NOMO-1 treated with dmso at 0.1 percent for 144 hours (cell line): ENCODE results near the gene PRKN.
"Not testable (repeated sequence)": the region's sequence is repeated elsewhere in the genome, so short reads cannot be mapped to it uniquely, and the experiment has no call there.

Experiments
- DNase-seq: peaks from one replicate; lab custom pipeline; 2025; ENCODE audit not compliant: unreplicated experiment; lab: John Stamatoyannopoulos, UW

Gene PRKN

GRCh38 chr6:161832622-161833021 lies 894.9 kb downstream of the PRKN start:
- DNase-seq, result no peak

- no peak for DNase-seq
Observed at GRCh38 chr6:161830866-161831616, 896.5 kb downstream of the PRKN start.

GRCh38 chr6:161829291-161829729 lies 898.3 kb downstream of the PRKN start:
- no peak for DNase-seq

- no peak for DNase-seq
Observed at GRCh38 chr6:161828355-161828754, 899.2 kb downstream of the PRKN start.

- DNase-seq, result no peak
Observed at GRCh38 chr6:161826512-161826911, 901.1 kb downstream of the PRKN start.

GRCh38 chr6:161822204-161822603 lies 905.4 kb downstream of the PRKN start:
- DNase-seq, result not testable (repeated sequence)

- DNase-seq, result no peak
Observed at GRCh38 chr6:161817881-161818280, 909.7 kb downstream of the PRKN start.

GRCh38 chr6:161815965-161816364 lies 911.6 kb downstream of the PRKN start:
- DNase-seq, result no peak

GRCh38 chr6:161813156-161813555 lies 914.4 kb downstream of the PRKN start:
- no peak for DNase-seq

- DNase-seq, result no peak
Observed at GRCh38 chr6:161809971-161810370, 917.6 kb downstream of the PRKN start.

GRCh38 chr6:161804838-161805237 lies 922.7 kb downstream of the PRKN start:
- DNase-seq, result no peak

- DNase-seq, result no peak
Observed at GRCh38 chr6:161803131-161803530, 924.4 kb downstream of the PRKN start.

GRCh38 chr6:161802231-161802630 lies 925.3 kb downstream of the PRKN start:
- DNase-seq, result no peak

- DNase-seq, result no peak
Observed at GRCh38 chr6:161798844-161799394, 928.6 kb downstream of the PRKN start.

- DNase-seq, result no peak
Observed at GRCh38 chr6:161796681-161797080, 930.9 kb downstream of the PRKN start.

- DNase-seq, result no peak
Observed at GRCh38 chr6:161792851-161793493, 934.6 kb downstream of the PRKN start.

GRCh38 chr6:161788531-161788930 lies 939.0 kb downstream of the PRKN start:
- no peak for DNase-seq

GRCh38 chr6:161772176-161772575 lies 955.4 kb downstream of the PRKN start:
- no peak for DNase-seq

GRCh38 chr6:161761966-161762365 lies 965.6 kb downstream of the PRKN start:
- DNase-seq, result no peak

- DNase-seq, result no peak
Observed at GRCh38 chr6:161755080-161755479, 972.5 kb downstream of the PRKN start.

GRCh38 chr6:161750686-161751085 lies 976.9 kb downstream of the PRKN start:
- DNase-seq, result no peak

GRCh38 chr6:161749576-161749975 lies 978.0 kb downstream of the PRKN start:
- DNase-seq, result no peak
